ENCODE measurements around the gene CNGA3.

DNA sequence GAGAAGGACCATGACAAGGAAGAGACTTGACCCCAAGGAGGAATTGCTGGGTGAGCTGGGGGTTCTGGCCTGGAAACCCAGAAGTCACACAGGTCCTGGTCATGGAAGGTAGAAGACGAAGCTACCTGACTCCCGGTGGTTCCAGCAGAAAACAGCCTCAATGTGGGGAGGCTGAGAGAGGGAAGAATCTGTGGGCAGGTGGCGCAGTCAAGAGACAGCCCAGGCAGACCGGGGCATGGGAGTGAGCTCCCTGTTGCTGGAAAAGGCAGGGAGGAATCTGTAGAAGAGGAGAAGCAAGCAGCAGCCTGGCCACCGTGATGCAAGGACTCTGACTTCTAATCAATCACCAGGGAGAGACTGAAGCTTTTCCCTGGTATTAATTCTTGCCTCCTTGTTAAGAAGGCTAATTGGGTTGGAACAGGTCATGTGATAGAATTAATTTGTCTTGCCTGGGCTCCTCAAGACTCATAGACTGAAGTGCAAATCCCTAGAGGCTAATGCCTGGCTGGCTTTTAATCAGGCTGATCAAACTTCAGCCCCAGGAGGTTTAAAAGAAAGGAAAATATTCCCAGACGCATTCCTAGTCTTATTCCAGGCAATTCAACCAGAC, 30.1 kb downstream of the CNGA3 start:
- TF ChIP-seq, protein P1, sequence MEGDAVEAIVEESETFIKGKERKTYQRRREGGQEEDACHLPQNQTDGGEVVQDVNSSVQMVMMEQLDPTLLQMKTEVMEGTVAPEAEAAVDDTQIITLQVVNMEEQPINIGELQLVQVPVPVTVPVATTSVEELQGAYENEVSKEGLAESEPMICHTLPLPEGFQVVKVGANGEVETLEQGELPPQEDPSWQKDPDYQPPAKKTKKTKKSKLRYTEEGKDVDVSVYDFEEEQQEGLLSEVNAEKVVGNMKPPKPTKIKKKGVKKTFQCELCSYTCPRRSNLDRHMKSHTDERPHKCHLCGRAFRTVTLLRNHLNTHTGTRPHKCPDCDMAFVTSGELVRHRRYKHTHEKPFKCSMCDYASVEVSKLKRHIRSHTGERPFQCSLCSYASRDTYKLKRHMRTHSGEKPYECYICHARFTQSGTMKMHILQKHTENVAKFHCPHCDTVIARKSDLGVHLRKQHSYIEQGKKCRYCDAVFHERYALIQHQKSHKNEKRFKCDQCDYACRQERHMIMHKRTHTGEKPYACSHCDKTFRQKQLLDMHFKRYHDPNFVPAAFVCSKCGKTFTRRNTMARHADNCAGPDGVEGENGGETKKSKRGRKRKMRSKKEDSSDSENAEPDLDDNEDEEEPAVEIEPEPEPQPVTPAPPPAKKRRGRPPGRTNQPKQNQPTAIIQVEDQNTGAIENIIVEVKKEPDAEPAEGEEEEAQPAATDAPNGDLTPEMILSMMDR (IDR thresholded peaks at IDR 0.05): no peak
- TF ChIP-seq POLR2A (IDR thresholded peaks at IDR 0.05): no peak
